GM13977 (cell line): ENCODE measurements around the gene MAB21L3.

Source experiments
- DNase-seq: peaks from one replicate; pipeline ENCODE4 v3.0.0; 2012; ENCODE audit warnings: low spot score
- CTCF ChIP-seq: IDR thresholded peaks from 2 replicates; pipeline ENCODE4 v1.5.1; 2012; ENCODE audit warnings: mild to moderate bottlenecking, control low read depth; ENCODE audit not compliant: insufficient read depth; ENCODE audit errors: extremely low read depth, missing control alignments
- in situ Hi-C: fragments of 300-500 bp; cut with MboI; formaldehyde crosslinking; loops from one replicate; pipeline ENCODE4 v1.12.0; 2022; ENCODE audit warnings: low sequenced_read_pairs, low pct_unique_long_range_greater_than_20kb, mixed read lengths, inconsistent platforms; ENCODE audit not compliant: unreplicated experiment

The MAB21L3 gene

GRCh38 chr1:116104667-116105066 lies 6.5 kb upstream of the MAB21L3 start:
- in situ Hi-C loops: no loop called here
- no peak for DNase-seq
- TF ChIP-seq CTCF: no peak

- in situ Hi-C loops: no loop called here
- no peak for DNase-seq
- TF ChIP-seq CTCF: no peak
These were observed 5.2 kb upstream of the MAB21L3 start for GRCh38 chr1:116105996-116106395.

- DNase-seq: no peak
- in situ Hi-C loops: no loop called here
These were observed 4.6 kb upstream of the MAB21L3 start for GRCh38 chr1:116106646-116107045.

GRCh38 chr1:116107371-116107770 lies 3.8 kb upstream of the MAB21L3 start:
- no peak for TF ChIP-seq CTCF
- in situ Hi-C loops: no loop called here
- no peak for DNase-seq

More at GRCh38 chr1:116106646-116107045, 4.6 kb upstream of the MAB21L3 start:
- no peak for TF ChIP-seq CTCF

GRCh38 chr1:116111524-116112021 lies 374 bp downstream of the MAB21L3 start:
- in situ Hi-C loops: no loop called here
- no peak for TF ChIP-seq CTCF
- no peak for DNase-seq

- in situ Hi-C loops: no loop called here
- no peak for TF ChIP-seq CTCF
- no peak for DNase-seq
These were observed 1.4 kb downstream of the MAB21L3 start for GRCh38 chr1:116112388-116113140.
